ENCODE measurements around the gene MEN1.
A peak's percentile ranks its signal among the peaks of the same experiment; 100 is the strongest.
"Not testable (repeated sequence)": the region's sequence is repeated elsewhere in the genome, so short reads cannot be mapped to it uniquely, and the experiment has no call there.

Gene MEN1

DNA sequence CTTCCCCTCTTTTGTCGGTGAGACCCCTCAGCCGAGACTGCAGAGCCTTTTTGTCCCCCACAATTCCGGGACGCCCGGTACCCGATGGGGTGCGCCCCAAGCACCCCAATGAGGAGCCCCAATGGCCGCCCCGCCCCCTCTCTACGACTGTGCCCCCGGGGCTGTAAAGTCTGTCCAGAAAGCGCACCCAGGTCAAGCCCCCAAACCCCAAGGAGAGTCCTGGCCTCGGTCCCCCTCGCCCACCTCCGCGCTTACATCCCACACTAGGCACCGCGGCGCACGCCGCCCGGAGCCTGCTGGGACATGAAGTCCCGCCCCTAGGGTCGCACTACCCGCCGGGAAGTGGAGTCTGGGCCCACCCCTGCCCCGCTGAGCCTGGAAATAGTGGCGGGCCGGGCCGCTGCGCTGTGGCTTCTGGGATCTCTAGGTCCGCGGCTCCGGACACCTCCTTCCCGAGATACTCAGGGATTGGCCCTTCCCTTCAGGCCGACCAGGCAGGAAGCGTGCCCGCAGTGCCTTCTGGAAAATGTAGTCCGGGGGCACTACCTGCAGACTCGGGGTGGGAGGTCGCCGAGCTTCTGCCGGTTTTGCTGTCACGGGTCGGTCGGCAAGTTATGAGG is at the start of gene MEN1:
MEN1 (minus strand) TSS at position 281 of the 620 bp plus-strand sequence. CDS start 442 bp downstream, outside the sequence.
- DNase-seq, result peak; percentile 94

DNA sequence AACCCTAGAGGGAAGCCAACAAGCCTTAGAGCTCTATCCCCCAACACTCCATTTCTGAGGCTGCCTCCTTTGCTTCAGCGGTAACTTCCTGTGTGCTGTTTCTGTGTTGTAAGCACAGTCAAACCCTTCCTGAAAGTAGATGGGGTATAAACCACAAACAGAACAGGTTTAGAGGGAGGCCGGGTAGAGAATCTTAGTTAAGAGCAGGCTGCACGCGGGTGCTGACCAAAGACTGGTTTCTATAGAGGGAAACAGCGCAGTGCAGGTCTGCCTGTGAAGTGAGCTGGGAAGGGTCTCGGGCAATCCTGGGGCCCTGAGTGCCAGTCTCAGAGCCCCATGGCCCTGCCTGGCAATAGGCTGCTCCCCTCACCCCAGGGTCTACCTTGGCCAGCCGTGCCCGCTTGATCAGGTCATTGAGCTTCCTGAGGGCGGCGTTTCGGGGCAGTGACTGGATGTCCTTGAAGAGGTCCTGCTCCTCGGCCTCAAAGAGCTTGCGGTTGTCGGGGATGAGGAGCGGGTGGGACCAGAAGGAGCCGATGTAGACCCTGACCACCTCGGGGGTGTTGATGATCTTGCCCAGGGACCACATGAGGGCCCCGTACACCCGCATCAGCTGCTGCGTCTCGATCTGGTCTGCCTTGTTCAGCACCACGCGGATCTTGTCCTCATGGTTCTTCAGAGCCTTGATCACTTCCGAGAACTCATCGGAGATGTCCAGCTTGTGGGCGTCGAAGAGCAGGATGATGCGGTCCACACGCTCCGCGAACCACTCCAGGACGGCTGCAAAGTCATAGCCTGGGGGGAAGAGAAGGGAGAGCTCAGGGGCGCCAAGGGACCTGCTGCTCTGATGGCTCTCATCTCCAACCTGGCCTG is 49.4 kb upstream of the MEN1 start:
- DNase-seq, result no peak

DNA sequence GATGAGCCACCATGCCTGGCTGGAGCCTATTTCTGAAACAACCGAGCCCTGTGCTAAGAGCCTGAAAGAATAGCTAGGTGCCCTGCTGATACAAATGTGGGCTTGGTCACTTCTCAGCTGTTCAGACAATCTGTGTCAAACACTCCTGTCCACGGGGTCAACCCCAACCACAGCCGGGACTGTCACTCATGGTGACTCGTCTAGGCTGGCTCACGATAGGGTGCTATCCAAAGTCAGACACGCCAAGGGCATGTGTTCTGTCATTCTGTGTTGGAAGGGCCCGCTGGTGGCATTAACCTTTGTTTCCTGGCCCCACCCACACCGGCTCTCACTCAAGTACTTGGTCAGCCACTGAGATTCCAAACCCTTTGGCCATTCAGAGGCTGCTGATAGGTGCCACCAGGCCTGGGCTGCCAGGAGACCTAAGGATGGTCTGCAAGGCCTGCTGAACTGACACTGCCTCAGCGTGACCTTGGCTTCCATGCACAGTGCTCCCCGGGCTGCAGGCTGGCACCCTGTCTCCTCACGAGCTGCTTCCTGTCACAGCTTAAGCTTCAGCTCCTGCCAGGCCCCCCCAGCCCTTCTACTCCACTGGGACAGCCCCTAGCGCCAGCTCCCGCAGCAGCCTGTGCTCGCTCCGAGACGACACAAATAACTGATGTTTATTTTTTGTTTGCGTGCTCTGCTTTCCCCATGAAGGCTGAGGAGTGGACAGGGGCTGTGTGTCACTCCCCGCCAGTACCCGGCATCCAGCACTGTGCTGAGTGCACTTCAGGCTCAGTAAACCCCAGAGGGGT is 48.3 kb upstream of the MEN1 start:
- DNase-seq, result no peak

DNA sequence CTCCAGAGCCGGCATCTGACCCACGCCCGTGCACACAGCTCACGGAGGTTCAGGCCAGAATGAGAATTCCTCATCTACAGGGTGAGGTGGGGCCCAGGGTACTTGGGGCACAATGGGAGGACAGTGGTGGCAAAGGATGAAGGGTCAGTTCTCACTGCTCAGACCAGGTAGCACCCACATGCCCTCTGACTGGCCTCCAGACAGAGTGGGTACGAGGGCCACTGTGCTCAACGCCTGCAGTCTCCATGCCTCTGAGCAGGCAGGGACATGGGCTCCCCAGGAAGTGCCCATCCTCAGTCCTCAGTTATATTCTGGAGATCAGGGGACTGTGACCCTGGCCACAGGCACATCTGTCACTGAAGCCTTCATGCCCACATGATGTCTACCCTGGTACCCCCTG is 47.1 kb upstream of the MEN1 start:
- no peak for DNase-seq

DNA sequence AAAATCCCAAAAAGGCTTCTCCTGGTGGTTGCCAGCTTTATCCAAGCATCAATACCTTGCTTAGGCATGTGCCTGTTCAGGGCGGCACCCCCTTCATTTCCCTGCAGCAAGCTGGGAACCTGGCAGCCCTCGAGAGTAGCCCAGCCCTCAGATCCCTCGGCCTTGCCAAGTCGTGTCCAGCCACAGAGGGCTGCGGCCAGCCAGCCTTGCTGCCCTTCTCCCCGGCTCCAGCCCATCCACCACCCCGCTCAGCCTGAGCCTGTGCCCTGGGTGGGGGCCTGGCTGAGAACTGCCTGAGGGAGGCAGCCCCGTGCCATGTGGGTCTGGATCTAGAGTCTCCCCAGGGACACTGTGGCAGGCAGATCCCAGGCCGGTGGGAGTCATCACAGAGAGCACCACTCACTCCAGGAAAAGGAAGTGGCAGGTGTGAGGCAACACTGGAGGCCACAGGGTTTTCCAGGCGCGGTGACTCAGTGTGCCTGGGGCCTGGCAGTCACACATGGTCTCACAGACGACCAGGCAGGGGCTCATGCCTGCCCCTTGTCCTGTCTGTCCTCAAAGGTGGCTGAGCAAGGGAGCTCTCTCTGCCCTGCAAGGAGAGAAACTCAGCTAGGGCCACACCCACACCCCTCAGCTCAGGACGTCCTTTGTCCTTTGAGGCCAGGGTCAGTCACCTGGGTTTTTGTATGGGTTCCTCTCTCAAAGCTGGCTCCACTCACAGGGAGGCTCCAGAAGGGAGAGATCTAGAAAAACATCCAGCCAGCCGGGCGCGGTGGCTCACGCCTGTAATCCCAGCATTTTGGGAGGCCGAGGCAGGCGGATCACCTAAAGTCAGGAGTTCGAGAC is 46.3 kb upstream of the MEN1 start:
- peak; percentile 86 for DNase-seq

DNA sequence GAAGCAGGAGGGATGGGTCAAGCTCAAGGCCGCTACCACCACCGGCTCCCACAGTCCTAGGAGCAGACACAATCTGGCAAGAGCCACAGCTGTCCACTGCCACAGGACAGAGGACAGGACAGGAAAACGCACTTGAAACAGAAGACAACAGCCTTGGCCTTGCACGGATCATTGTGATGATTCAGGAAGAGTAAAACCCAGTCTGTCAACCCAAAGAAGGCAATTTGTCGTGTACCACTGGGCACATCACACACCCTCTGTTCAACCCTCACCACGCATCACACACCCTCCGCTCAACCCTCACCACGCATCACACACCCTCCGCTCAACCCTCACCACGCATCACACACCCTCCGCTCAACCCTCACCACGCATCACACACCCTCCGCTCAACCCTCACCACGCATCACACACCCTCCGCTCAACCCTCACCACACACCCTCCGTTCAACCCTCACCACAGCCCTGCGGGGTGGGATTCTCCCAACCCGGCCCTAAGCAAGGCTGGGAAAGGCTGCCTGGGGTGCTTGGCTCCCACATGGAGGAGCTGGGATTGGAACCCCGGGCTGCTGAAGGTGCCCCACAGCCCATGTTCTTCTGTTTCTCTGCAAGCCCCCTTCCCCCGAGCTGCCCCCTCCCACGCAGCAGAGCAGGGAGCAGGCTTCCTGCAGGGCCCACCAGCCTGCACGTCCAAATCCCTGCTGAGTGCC is 45.4 kb upstream of the MEN1 start:
- no peak for DNase-seq

DNA sequence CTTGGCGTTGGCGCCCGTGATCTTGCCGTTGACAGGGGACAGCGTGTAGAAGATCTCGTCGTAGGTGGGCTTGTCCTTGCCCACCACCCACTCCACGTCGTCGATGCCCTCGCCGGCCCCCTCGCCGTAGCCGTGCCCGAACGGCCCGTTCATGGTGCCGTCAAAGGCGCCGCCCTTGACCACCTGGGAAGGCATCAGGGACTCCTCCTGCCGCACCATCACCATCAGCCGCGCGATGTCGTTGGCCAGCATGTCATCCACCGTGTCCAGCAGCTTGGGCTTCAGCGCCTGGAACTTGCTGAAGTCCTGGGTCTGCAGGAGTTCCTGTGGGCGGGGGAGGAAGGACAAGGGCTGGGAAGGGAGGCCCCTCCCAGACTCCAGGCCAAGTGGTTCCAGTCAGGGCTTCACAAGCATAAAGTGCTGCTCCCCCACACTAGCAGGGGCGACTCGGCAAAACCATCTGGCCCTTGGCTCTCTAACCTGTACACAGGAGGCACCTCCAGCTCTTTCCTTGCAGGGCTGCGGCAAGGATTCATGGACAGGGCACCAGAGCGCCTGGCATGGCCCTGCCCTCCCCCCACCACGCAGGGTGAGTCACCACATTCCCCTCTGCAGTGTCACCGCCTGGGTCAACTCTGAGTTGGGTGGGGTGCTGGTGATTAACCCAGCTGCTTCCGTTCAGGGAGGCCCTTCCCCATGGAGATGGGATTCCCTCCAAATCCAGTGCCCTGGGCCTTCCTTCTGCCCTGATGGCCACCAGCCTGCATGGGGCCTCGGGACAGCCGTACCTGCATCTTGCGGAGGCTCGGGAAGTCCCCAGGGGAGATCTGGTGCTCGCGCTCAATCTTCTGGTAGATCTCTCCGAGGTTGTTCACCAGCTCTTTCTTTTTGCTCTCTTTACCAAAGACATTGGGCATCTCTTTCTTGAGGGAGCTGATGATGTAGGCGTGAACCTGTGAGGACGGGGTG is 44.5 kb upstream of the MEN1 start:
- peak; percentile 93 for DNase-seq

DNA sequence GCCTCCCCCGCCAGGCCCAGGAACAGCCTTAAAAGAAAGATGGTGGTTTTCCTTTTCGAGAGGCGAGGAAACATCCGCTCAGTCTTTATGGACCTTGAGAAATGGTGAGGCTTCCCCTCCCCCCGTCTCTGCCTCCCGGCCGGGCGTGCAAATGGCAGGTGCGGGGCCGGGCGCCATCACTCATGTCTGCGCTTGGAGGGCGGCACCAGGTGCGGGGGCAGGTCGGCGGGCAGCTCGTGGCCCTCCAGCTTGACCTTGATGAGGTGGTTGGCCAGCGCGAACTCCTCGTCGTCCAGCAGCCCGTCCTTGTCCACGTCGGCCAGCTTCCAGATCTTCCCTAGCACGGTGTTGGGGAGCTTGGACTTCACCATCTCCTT is 43.8 kb upstream of the MEN1 start:
- DNase-seq, result no peak

DNA sequence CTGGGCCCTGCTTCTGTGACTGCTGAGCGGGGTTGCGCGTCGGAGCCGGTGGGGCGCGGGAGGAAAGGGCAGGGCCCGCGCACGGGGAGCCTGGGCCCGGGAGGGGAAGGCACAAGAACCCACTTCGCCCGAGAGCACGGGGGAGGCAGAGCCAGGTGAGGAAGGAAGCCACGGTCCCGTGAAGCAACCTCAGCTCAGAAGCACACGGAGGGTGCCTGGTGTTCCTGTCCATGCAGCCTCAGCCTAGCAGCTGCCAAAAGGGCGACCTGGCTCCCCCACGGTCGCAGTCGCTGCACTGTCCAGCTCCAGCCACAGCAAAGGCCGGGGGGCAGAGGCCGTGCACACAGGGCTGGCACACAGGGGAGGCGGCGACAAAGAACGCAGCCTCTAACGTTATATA is 43.4 kb upstream of the MEN1 start:
- DNase-seq, result no peak

DNA sequence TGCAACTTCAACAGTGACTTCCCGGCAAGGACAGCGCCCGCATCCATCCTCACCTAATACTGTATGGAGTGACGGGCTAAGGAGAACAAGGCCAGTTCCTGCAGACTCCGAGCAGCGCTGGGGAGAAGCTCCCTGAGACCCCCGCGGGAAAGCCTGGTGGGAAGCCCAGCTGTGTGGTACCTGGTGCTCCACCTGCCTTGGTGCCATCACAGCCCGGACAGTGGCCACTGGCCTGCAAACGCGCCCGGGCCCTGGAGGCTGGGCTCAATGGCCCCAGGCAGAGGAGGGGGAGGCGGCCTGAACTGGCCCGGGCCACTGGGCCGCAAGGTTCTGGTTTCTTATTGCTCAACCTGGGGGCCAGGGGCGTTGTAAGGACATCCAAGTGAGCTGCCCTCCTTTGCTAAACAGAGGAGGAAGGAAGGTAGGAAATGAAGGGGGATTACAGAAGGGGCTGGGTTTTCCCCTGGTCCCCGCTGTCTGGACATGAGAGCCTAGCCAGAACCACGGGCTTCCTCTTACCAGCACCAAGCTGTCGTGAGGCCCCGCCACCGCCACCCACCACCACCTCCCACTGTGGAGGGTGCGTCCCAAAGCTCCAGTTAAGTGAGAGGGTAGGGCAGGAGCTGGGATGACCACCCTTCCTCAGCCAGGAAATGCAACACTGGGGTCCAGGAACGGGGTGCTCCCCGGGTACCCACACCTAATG is 42.6 kb upstream of the MEN1 start:
- no peak for DNase-seq

DNA sequence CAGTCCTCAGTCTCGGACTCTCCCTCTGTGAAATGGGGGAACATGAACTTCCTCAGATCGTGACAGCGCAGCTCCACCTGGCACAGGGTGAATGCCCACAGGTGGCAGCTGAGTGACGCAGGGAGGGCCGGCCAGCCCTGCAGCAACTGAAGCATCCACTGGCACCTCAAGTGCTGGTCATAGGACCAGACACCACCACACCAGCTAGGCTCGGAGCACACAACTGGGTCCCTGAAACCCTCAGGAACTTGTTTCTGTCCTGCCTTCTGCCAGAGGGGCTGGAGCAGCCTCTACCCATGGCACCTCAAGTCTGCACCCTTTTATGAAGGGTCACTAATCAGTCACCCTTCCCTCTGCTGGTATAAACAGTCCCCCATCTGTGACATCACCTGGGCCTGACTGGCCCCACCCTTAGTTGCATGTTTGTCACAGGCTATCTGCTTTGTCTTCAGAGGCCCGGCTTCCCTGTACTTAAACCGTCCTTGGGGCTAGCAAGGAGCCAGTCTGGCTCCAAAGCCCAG is 41.5 kb upstream of the MEN1 start:
- DNase-seq, result no peak

DNA sequence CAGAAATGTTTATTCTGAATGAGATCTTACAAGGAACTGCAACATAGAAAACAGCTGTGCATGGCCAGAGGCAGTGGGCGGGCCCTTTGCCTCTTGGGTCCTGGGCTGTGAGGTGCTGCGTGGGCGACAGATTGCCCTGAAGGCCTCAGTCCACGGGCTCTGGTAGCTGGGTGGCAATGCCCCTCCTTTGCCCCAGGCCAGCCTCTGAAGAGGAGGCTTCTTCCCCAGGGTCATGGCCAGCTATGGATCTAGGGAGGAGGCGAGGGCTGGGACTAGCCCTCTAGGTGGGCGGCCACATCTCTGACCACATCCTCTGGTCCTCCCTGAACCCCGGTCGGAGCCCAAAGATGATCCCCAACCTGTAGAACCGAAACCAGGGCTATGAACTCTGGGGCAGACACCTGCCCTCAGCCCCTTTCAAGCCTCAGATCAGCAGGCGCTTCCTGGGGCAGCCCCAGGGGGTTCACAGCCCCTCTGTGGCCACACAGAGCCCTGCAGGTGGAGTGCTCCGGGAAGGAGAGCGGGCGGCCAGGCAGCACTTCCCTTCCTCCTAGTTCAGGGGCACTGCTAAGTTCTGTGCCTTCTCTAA is 40.7 kb upstream of the MEN1 start:
- DNase-seq, result no peak

DNA sequence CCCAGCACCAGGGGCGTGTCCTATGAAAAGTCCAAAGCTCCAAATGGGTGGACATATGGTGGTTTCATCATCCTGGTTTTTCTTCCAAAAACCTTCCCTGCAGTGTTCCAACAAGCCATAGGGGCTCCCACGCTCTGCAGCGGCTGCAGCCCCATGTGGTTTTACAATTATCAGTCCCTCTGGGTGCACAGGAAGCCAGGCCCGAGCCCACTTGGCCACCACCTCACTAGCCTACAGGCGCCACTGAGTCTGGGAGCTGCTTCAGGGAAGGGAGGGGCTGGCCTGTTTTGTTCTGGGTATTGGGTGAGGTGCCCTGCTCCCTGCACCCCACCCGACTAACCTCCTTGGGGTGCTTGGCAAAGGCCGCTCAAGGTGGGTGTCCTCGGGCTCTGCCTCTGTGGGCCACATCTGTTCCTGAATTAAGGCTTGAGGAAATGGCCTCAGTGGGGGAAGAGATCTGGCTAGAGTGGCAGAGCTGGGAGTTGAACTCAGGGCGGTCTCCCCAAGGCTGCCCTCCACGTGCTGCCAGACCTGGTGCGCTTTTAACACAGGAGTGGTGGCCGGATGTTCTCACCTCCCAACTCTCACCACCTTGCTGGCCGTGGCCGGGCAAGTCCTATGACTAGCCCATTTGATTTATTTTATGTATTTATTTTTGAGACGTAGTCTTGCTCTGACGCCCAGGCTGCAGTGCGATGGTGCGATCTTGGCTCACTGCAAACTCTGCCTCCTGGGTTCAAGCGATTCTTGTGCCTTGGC is 39.4 kb upstream of the MEN1 start:
- no peak for DNase-seq

DNA sequence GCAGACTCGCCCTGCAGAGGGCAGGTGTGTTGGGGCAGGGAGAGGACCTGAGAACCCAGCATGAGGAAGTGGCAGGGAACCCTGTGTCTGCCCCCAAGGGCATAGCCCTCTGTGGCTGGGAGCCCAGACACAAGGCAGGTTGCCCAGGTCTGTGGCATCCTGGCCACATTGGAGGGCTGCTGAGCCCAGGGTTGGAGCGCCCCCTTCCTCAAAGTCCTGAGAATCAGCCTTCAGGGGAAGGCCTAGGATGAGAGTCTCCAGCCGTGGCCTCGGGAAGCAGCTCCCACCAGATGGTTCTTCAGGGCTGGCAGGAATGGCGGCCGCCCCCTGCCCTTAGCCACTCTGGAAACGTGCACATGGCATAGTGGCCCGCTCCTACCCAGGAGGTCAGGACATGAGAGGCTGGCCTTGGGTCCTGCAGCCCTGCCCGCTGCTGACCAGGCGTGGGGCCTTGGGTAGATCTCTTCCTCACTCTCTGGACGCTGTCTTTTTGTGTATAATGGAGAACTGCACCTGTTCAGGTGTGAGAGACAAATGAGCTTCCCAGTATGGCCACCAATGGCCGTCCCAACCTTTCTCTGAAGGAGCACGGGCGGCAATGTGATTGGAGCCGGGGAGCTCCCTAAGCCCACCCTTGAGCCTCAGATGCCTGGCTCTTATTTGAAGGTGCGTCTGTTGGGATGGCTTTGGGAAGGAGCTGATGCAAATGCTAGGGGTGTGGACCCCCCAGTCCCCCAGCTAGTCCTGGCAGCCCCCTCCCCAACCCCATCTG is 38.7 kb upstream of the MEN1 start:
- no peak for DNase-seq

DNA sequence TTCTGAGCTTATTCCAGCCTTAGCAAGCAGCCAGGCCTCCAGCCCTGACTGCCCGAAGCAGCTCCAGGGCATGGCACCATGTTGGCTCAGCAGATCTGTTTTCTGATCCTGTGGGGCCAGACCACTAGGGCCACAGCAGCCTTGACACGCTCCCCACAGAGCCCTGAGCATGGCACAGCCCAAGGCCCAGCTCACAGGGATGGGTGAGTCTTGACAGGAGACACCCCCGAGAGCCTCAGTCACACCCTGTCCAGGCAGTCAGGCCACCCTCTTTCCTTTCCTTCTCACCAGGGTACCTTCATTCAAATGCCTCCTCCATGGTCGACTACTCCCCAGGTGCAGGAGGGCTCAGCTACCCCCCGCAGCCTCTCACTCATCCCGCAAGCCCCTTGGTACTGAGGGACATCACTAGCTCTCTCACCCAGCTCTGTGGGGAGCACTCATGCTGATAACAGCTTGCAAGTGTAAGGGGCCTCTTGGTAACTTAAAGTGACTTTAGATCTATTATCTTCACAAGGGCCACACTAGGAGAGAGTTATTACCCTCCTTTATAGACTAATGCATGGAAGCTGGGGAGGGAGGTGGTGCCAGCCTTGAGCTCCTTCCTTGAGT is 38.0 kb upstream of the MEN1 start:
- no peak for DNase-seq

DNA sequence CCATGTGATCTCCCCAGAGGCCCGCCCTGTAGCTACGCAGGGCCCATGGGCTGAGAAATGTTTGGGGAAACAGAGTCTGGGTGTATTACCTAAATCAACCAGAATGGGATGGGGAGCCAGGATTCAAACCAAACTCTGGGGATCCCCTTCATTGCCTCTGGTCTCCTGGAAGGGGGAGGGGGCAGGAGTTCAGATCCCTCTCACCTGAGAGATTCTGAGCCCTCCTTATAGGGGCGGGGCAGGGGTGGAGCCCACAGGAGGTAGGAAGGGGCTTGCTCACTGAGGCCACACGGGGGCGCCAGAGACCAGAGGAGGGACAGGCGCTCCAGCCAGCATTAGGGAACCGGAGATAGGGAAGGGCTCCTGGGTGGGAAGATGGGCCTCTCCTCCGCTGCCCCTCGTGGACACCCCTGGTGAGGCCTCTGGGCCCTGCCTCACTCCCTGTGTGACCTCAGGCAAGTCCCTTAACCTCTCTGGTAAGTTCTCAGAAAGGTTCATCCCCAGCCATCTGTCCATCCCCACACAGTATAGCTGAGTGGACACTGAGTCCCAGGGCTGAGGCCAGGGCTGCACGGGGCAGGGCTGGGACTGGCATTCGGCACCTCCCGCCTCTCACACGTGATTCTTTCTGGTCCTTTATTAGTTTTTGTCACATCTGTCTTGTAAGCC is 36.8 kb upstream of the MEN1 start:
- peak; percentile 83 for DNase-seq

DNA sequence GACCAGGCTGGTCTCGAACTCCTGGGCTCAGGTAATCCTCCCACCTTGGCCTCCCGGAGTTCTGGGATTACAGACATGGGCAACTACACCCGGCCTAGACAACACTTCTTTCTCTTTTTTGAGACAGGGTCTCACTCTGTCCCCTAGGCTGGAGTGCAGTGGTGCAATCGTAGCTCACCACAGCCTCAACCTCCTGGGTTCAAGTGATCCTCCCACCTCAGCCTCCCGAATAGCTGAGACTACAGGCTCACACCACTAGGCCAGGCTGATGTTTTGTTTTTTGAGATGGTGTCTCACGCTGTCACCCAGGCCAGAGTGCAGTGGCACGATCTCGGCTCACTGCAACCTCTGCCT is 35.4 kb upstream of the MEN1 start:
- DNase-seq, result not testable (repeated sequence)

Measured in T1000 (cell line).